Measurements from ENCODE around the gene ACOX3.

- TF ChIP-seq POLR2A (IDR thresholded peaks at IDR 0.05): peak; percentile 82
- peak in 2 of 3 donors; percentile 13 to 49 for TF ChIP-seq CTCF (IDR thresholded peaks at IDR 0.05)
- TF ChIP-seq EP300 (IDR thresholded peaks at IDR 0.05): no peak
Measured at GRCh38 chr4:8440492-8441311, at the start of gene ACOX3, which contains the start of gene TRMT44.
